ENCODE results near the gene PCSK1.

The PCSK1 gene

GRCh38 chr5:96440185-96440538 lies 7.1 kb upstream of the PCSK1 start:
- no peaks in the 10 kb centered on the region for H3K4me1 ChIP-seq (ENCODE audit: insufficient read depth, low read length, severe bottlenecking)
- no peak overlapping the region for H3K9ac ChIP-seq (ENCODE audit: low read length)
- no peak for TF ChIP-seq EZH2 (IDR thresholded peaks at IDR 0.05; ENCODE audit: borderline replicate concordance, low read length)
- TF ChIP-seq CTCF (IDR thresholded peaks at IDR 0.05; ENCODE audit: low read length) = no peak
- no peaks in the 10 kb centered on the region for H4K20me1 ChIP-seq (ENCODE audit: insufficient read depth, low read length)
- no peaks in the 10 kb centered on the region for H3F3A ChIP-seq (ENCODE audit: insufficient read depth, low read length)
- no peak overlapping the region for H3K4me2 ChIP-seq (ENCODE audit: low read length)
- H3K4me3 ChIP-seq (ENCODE audit: low read depth, low read length, poor library complexity, severe bottlenecking) = no peak overlapping the region
- no peaks in the 10 kb centered on the region for H3K79me2 ChIP-seq (ENCODE audit: insufficient read depth, low read length)
- H2AFZ ChIP-seq (ENCODE audit: low read length) = no peak overlapping the region
- no peaks in the 10 kb centered on the region for H3K36me3 ChIP-seq (ENCODE audit: insufficient read depth, low read length)
- H3K27me3 ChIP-seq (ENCODE audit: insufficient read depth, low read length) = no peaks in the 10 kb centered on the region
- H3K9me2 ChIP-seq (ENCODE audit: low read depth, low read length) = no peaks in the 10 kb centered on the region
- no peak overlapping the region for H3K27ac ChIP-seq (ENCODE audit: low read depth, low read length, poor library complexity, severe bottlenecking)
- no peaks in the 10 kb centered on the region for H3K9me3 ChIP-seq (ENCODE audit: low read length)

- no peak overlapping the region for H3K4me2 ChIP-seq (ENCODE audit: low read length)
- TF ChIP-seq EZH2 (IDR thresholded peaks at IDR 0.05; ENCODE audit: borderline replicate concordance, low read length) (no peak), CTCF (IDR thresholded peaks at IDR 0.05; ENCODE audit: low read length) (no peak)
- no peak overlapping the region for H3K4me3 ChIP-seq (ENCODE audit: low read depth, low read length, poor library complexity, severe bottlenecking)
- H3K4me1 ChIP-seq (ENCODE audit: insufficient read depth, low read length, severe bottlenecking) = no peaks in the 10 kb centered on the region
- no peak overlapping the region for H3K27ac ChIP-seq (ENCODE audit: low read depth, low read length, poor library complexity, severe bottlenecking)
- H3F3A ChIP-seq (ENCODE audit: insufficient read depth, low read length) = no peaks in the 10 kb centered on the region
- H3K79me2 ChIP-seq (ENCODE audit: insufficient read depth, low read length) = no peaks in the 10 kb centered on the region
- no peaks in the 10 kb centered on the region for H3K27me3 ChIP-seq (ENCODE audit: insufficient read depth, low read length)
- H3K36me3 ChIP-seq (ENCODE audit: insufficient read depth, low read length) = no peaks in the 10 kb centered on the region
- H4K20me1 ChIP-seq (ENCODE audit: insufficient read depth, low read length) = no peaks in the 10 kb centered on the region
- no peak overlapping the region for H3K9ac ChIP-seq (ENCODE audit: low read length)
- H3K9me2 ChIP-seq (ENCODE audit: low read depth, low read length) = no peaks in the 10 kb centered on the region
- H3K9me3 ChIP-seq (ENCODE audit: low read length) = no peaks in the 10 kb centered on the region
- H2AFZ ChIP-seq (ENCODE audit: low read length) = no peak overlapping the region
Measured at GRCh38 chr5:96439477-96440184, 6.6 kb upstream of the PCSK1 start.

- Histone ChIP-seq H3F3A (ENCODE audit: insufficient read depth, low read length) (no peaks in the 10 kb centered on the region), H3K9ac (ENCODE audit: low read length) (no peak overlapping the region), H3K79me2 (ENCODE audit: insufficient read depth, low read length) (no peaks in the 10 kb centered on the region), H3K36me3 (ENCODE audit: insufficient read depth, low read length) (no peaks in the 10 kb centered on the region), H2AFZ (ENCODE audit: low read length) (no peak overlapping the region), H3K27ac (ENCODE audit: low read depth, low read length, poor library complexity, severe bottlenecking) (no peak overlapping the region), H3K27me3 (ENCODE audit: insufficient read depth, low read length) (no peaks in the 10 kb centered on the region), H3K4me2 (ENCODE audit: low read length) (no peak overlapping the region), H3K9me3 (ENCODE audit: low read length) (no peaks in the 10 kb centered on the region), H3K9me2 (ENCODE audit: low read depth, low read length) (no peaks in the 10 kb centered on the region), H3K4me3 (ENCODE audit: low read depth, low read length, poor library complexity, severe bottlenecking) (no peak overlapping the region), H4K20me1 (ENCODE audit: insufficient read depth, low read length) (no peaks in the 10 kb centered on the region), H3K4me1 (ENCODE audit: insufficient read depth, low read length, severe bottlenecking) (no peaks in the 10 kb centered on the region)
- TF ChIP-seq EZH2 (IDR thresholded peaks at IDR 0.05; ENCODE audit: borderline replicate concordance, low read length) (no peak), CTCF (IDR thresholded peaks at IDR 0.05; ENCODE audit: low read length) (no peak)
Measured at GRCh38 chr5:96434201-96434645, 1.2 kb upstream of the PCSK1 start.
